Endothelial cell of umbilical vein (primary cell): Measurements from ENCODE around the gene ZFYVE28. TPM values are rescaled to one million over a fixed set of nuclear protein-coding genes. Genes with fewer than 3 reads are reported as not detected.

Experiments used
- BruUV-seq: library from RNA; stranded (reverse); fragments of 400-500 nt; replicated peaks from 2 replicates; lab custom pipeline; 2021; lab: Mats Ljungman, UMichigan
- CTCF ChIA-PET: fragments of 300-600, 350-600 bp; sonication (Branson Sonifier 250); formaldehyde crosslinking; loops from one replicate; lab custom pipeline; 2021; ENCODE audit warnings: antibody characterized with exemption, inconsistent platforms; lab: Charles Lee
- POLR2A ChIA-PET: fragments of 300-600, 350-600 bp; sonication (Branson Sonifier 250); formaldehyde crosslinking; loops from one replicate; lab custom pipeline; 2021; ENCODE audit warnings: antibody characterized with exemption, inconsistent platforms; lab: Charles Lee
- DNase-seq: peaks from one replicate; pipeline ENCODE4 v3.0.0-alpha.2; 2011; ENCODE audit warnings: low read depth, low spot score
- FAIRE-seq: peaks from 2 replicates; lab custom pipeline; 2011; peaks lifted over from hg19 to GRCh38; lab: Jason Lieb, UNC
- H2AFZ ChIP-seq: 2 replicates; pipeline ENCODE4 v1.6.0; 2012; ENCODE audit warnings: low read depth, low read length, control low read depth, inconsistent platforms
- H3K27ac ChIP-seq: 2 replicates; pipeline ENCODE4 v1.5.1; 2011; ENCODE audit warnings: low read depth, mild to moderate bottlenecking, control low read depth, low read length, moderate library complexity; ENCODE audit not compliant: insufficient read depth
- H3K27me3 ChIP-seq, 2 experiments: 2 replicates each; pipeline versions ENCODE4 v1.6.0 to v1.6.1; 2011; ENCODE audit warnings: low read length in 2 of 2, mixed read lengths in 1 of 2; ENCODE audit not compliant: control insufficient read depth in 2 of 2, insufficient read depth in 2 of 2
- H3K36me3 ChIP-seq, 2 experiments: 2 replicates in 1 of 2; 3 replicates in 1 of 2; pipeline ENCODE4 v1.5.1; 2011; ENCODE audit warnings: low read length in 2 of 2, mild to moderate bottlenecking in 1 of 2, moderate library complexity in 1 of 2; ENCODE audit not compliant: control insufficient read depth in 2 of 2, insufficient read depth in 2 of 2; ENCODE audit errors: extremely low read depth in 1 of 2
- H3K4me1 ChIP-seq: 3 replicates; pipeline ENCODE4 v1.5.1; 2011; ENCODE audit warnings: mild to moderate bottlenecking, low read length; ENCODE audit not compliant: control insufficient read depth, insufficient read depth; ENCODE audit errors: extremely low read depth
- H3K4me2 ChIP-seq: 2 replicates; pipeline ENCODE4 v1.6.1; 2011; ENCODE audit warnings: low read length, control low read depth, mixed read lengths; ENCODE audit not compliant: insufficient read depth
- H3K4me3 ChIP-seq, 3 experiments: fragments of 200-600 bp in 1 of 3; sonication (generic), shearing (Covaris generic) in 1 of 3; replicated peaks in 1 of 3; 2 replicates each; pipeline ENCODE4 v1.5.1; 2011 to 2016; ENCODE audit warnings: control low read depth in 3 of 3, low read length in 3 of 3, mild to moderate bottlenecking in 2 of 3, inconsistent platforms in 1 of 3, low read depth in 1 of 3, moderate library complexity in 1 of 3; ENCODE audit not compliant: insufficient read depth in 1 of 3
- H3K79me2 ChIP-seq: 2 replicates; pipeline ENCODE4 v1.6.0; 2012; ENCODE audit warnings: low read length, inconsistent platforms; ENCODE audit not compliant: control insufficient read depth, insufficient read depth
- H3K9ac ChIP-seq: replicated peaks from 2 replicates; pipeline ENCODE3; 2011; ENCODE audit warnings: low read length, control low read depth; ENCODE audit not compliant: insufficient read depth; ENCODE audit errors: extremely low read depth
- H3K9me1 ChIP-seq: replicated peaks from 3 replicates; pipeline ENCODE4 v1.6.0; 2011; ENCODE audit warnings: mild to moderate bottlenecking, low read length; ENCODE audit not compliant: control insufficient read depth, insufficient read depth; ENCODE audit errors: extremely low read depth
- H3K9me3 ChIP-seq: replicated peaks from 2 replicates; pipeline ENCODE4 v1.5.1; 2012; ENCODE audit warnings: low read length, inconsistent platforms; ENCODE audit not compliant: control insufficient read depth, insufficient read depth
- H4K20me1 ChIP-seq: replicated peaks from 2 replicates; pipeline ENCODE3; 2011; ENCODE audit warnings: mild to moderate bottlenecking, low read length; ENCODE audit not compliant: control insufficient read depth, insufficient read depth; ENCODE audit errors: extremely low read depth
- CTCF ChIP-seq, 2 donors: IDR thresholded peaks; 1 replicate in 1 of 2; 2 replicates in 1 of 2; pipeline ENCODE4 v1.5.1; 2011; ENCODE audit warnings: low read length in 2 of 2, mild to moderate bottlenecking in 2 of 2, moderate library complexity in 2 of 2, control low read depth in 1 of 2, inconsistent platforms in 1 of 2, low read depth in 1 of 2; ENCODE audit not compliant: insufficient read depth in 1 of 2; ENCODE audit errors: extremely low read depth in 1 of 2
- EZH2 ChIP-seq: IDR thresholded peaks from 2 replicates; pipeline ENCODE4 v1.6.1; 2012; ENCODE audit warnings: borderline replicate concordance, low read depth, mild to moderate bottlenecking, moderate library complexity, low read length, inconsistent platforms; ENCODE audit not compliant: severe bottlenecking
- FOS ChIP-seq: IDR thresholded peaks from 2 replicates; pipeline ENCODE4 v1.6.1; 2011; ENCODE audit warnings: mild to moderate bottlenecking, low read length, moderate library complexity, borderline replicate concordance; ENCODE audit not compliant: insufficient read depth
- GATA2 ChIP-seq: IDR thresholded peaks from 2 replicates; pipeline ENCODE4 v1.7.0; 2011; ENCODE audit warnings: low read depth, mild to moderate bottlenecking, moderate library complexity, mixed read lengths, low read length; ENCODE audit not compliant: insufficient read length, insufficient read depth
- JUN ChIP-seq: IDR thresholded peaks from 2 replicates; pipeline ENCODE4 v1.6.1; 2011; ENCODE audit warnings: borderline replicate concordance, low read depth; ENCODE audit not compliant: insufficient read length, insufficient read depth
- MAX ChIP-seq: IDR thresholded peaks from 2 replicates; pipeline ENCODE4 v1.6.1; 2011; ENCODE audit not compliant: insufficient read depth, insufficient read length
- MYC ChIP-seq: IDR thresholded peaks from one replicate; pipeline ENCODE4 v1.6.1; 2011; ENCODE audit warnings: mild to moderate bottlenecking, low read depth, low read length
- POLR2A ChIP-seq: IDR thresholded peaks from 2 replicates; pipeline ENCODE4 v1.6.1; 2012; ENCODE audit warnings: low read depth, mild to moderate bottlenecking, control low read depth, low read length
- POLR2AphosphoS5 ChIP-seq: IDR thresholded peaks from 2 replicates; pipeline ENCODE4 v1.6.1; 2012; ENCODE audit warnings: low read depth, mild to moderate bottlenecking, control low read depth, low read length, moderate library complexity; ENCODE audit not compliant: insufficient read depth
- dilution Hi-C: fragments of 300-500 bp; cut with MboI; formaldehyde crosslinking; loops from one replicate; pipeline ENCODE4 v1.15.0; 2019; ENCODE audit warnings: low sequenced_read_pairs; ENCODE audit not compliant: extremely low pct_ligation_motif_present
- intact Hi-C: fragments of 100-400 bp; cut with micrococcal nuclease; formaldehyde crosslinking; loops from one replicate; pipeline ENCODE4 v1.10.0; 2022
- polyA plus RNA-seq, 4 experiments: library from polyadenylated mRNA; depleted of rRNA in 3 of 4; stranded (reverse) in 3 of 4; unstranded in 1 of 4; fragments of >200 nt; gene quantifications; 2 replicates each; pipeline versions ENCODE4 v1.2.1 to v1.2.3, GENCODE V29; 2011 to 2012; ENCODE audit warnings: missing spikeins in 1 of 4
- total RNA-seq: library from RNA; stranded (reverse); gene quantifications from 2 replicates; pipeline ENCODE4 v1.2.3, GENCODE V29; 2021

The ZFYVE28 gene
- total and polyA plus RNA-seq, 2 donors (not counting 3 experiments of a cell fraction or from before 2014, with no cell fraction given), result 5.8 to 7.1 TPM

- no peaks in the 10 kb centered on the region for H3K79me2 ChIP-seq
- no peak overlapping the region for H3K9ac ChIP-seq
- no TSS peak for BruUV-seq
- H3K27ac ChIP-seq, result no peak overlapping the region
- H4K20me1 ChIP-seq, result no peaks in the 10 kb centered on the region
- POLR2A ChIA-PET, result no interaction called here
- DNase-seq (no peak), FAIRE-seq (no peak)
- H2AFZ ChIP-seq, result no peak overlapping the region
- H3K36me3 ChIP-seq, result no peaks in the 10 kb centered on the region
- H3K9me3 ChIP-seq, result no peaks in the 10 kb centered on the region
- no peaks in the 10 kb centered on the region for H3K27me3 ChIP-seq
- H3K9me1 ChIP-seq, result no peaks in the 10 kb centered on the region
- CTCF ChIA-PET, result no interaction called here
- no peaks in the 10 kb centered on the region for H3K4me1 ChIP-seq
- H3K4me3 ChIP-seq, result no peak overlapping the region
- intact Hi-C loops, result no loop called here
- H3K4me2 ChIP-seq, result no peak overlapping the region
- dilution Hi-C loops, result no loop called here
- TF ChIP-seq MAX (no peak), JUN (no peak), POLR2AphosphoS5 (no peak), CTCF (IDR thresholded peaks at IDR 0.05; ENCODE audit: extremely low read depth in 1 of 2, insufficient read depth in 1 of 2, low read depth in 1 of 2, low read length in 2 of 2) (no peak), POLR2A (no peak), MYC (no peak), FOS (no peak), EZH2 (no peak), GATA2 (no peak)
These were observed 45.9 kb downstream of the ZFYVE28 start for GRCh38 chr4:2372488-2373030.
